Measurements from ENCODE around the gene SF3B3. TPM values are rescaled to one million over a fixed set of nuclear protein-coding genes. Genes with fewer than 3 reads are reported as not detected.

Gene SF3B3
- total and polyA plus RNA-seq, 2 donors (not counting 1 experiment from before 2014, with no cell fraction given) = 67.1 to 266 TPM

DNA sequence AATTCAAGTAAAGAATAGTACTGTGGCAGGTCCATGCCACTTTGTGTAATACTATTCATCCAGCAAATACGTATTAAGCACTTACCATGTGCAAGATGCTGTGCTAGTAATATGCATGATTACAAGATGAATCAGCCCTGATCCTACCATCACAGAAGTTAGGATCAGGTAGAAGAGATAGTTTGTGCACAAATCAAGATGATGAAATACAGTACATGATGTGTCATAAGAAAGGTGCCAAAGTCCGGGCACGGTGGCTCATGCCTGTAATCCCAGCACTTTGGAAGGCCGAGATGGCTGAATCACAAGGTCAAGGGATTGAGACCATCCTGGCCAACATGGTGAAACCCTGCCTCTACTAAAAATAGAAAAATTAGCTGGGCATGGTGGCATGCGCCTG lies 11.2 kb upstream of the SF3B3 start:
- TF ChIP-seq, protein P1, sequence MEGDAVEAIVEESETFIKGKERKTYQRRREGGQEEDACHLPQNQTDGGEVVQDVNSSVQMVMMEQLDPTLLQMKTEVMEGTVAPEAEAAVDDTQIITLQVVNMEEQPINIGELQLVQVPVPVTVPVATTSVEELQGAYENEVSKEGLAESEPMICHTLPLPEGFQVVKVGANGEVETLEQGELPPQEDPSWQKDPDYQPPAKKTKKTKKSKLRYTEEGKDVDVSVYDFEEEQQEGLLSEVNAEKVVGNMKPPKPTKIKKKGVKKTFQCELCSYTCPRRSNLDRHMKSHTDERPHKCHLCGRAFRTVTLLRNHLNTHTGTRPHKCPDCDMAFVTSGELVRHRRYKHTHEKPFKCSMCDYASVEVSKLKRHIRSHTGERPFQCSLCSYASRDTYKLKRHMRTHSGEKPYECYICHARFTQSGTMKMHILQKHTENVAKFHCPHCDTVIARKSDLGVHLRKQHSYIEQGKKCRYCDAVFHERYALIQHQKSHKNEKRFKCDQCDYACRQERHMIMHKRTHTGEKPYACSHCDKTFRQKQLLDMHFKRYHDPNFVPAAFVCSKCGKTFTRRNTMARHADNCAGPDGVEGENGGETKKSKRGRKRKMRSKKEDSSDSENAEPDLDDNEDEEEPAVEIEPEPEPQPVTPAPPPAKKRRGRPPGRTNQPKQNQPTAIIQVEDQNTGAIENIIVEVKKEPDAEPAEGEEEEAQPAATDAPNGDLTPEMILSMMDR (IDR thresholded peaks at IDR 0.05) = no peak
- TF ChIP-seq EZH2 (IDR thresholded peaks at IDR 0.05; ENCODE audit: borderline replicate concordance, insufficient read depth, low read depth, low read length, poor library complexity, severe bottlenecking) = no peak
- no peak for DNase-seq
- 100% methylated on average over 4 of the region's 5 CpGs for WGBS (ENCODE audit: insufficient coverage)
- H3K4me3 Mint-ChIP-seq = no peak overlapping the region
- no peaks in the 10 kb centered on the region for H3K9me3 Mint-ChIP-seq (ENCODE audit: insufficient read depth)
- no peak overlapping the region for H3K4me2 ChIP-seq (replicated peaks; ENCODE audit: low read depth, low read length, poor library complexity, severe bottlenecking)
- POLR2A ChIA-PET = no interaction called here
- no peaks in the 10 kb centered on the region for H3K27me3 ChIP-seq (replicated peaks in 1 of 4; ENCODE audit: control extremely low read depth in 1 of 4, control insufficient read depth in 3 of 4, insufficient read depth in 4 of 4, low read length in 3 of 4)
- peaks cover 8 to 77% of the 10 kb centered on the region in 2 experiments for H3K36me3 ChIP-seq (replicated peaks in 1 of 2; ENCODE audit: control extremely low read depth in 1 of 2, control insufficient read depth in 1 of 2, extremely low read depth in 1 of 2, insufficient read depth in 2 of 2, low read length in 1 of 2)
- CTCF ChIA-PET = no interaction called here
- no peaks in the 10 kb centered on the region for H3K27me3 Mint-ChIP-seq
- no peak overlapping the region for H3K9ac ChIP-seq (ENCODE audit: low read length)
- intact Hi-C loops (cut with micrococcal nuclease) = no loop called here
- H4K20me1 ChIP-seq (ENCODE audit: control insufficient read depth, insufficient read depth, low read length, poor library complexity, severe bottlenecking) = no peaks in the 10 kb centered on the region
- ATAC-seq (ENCODE audit: low read depth) = no peak
- no peaks in the 10 kb centered on the region for H3K79me2 ChIP-seq (ENCODE audit: control insufficient read depth, insufficient read depth, low read length)
- H3K27ac ChIP-seq (ENCODE audit: low read length in 2 of 2) = no peak overlapping the region
- peaks cover 7% of the 10 kb centered on the region for H3K4me1 Mint-ChIP-seq
- no peak overlapping the region for H2AFZ ChIP-seq (ENCODE audit: insufficient read depth, low read depth, low read length, poor library complexity, severe bottlenecking)
- no peak overlapping the region for H3K4me3 ChIP-seq (ENCODE audit: control extremely low read depth in 1 of 5, extremely low read depth in 1 of 5, insufficient read depth in 1 of 5, low read depth in 2 of 5, low read length in 4 of 5)
- H3K4me1 ChIP-seq (ENCODE audit: control insufficient read depth in 2 of 2, insufficient read depth in 2 of 2, low read length in 2 of 2) = peaks cover 3 to 5% of the 10 kb centered on the region in 2 donors
- no peak overlapping the region for H3K27ac Mint-ChIP-seq
- no peaks in the 10 kb centered on the region for H3K9me3 ChIP-seq (ENCODE audit: control extremely low read depth in 1 of 3, control insufficient read depth in 2 of 3, insufficient read depth in 1 of 3, low read length in 2 of 3)

DNA sequence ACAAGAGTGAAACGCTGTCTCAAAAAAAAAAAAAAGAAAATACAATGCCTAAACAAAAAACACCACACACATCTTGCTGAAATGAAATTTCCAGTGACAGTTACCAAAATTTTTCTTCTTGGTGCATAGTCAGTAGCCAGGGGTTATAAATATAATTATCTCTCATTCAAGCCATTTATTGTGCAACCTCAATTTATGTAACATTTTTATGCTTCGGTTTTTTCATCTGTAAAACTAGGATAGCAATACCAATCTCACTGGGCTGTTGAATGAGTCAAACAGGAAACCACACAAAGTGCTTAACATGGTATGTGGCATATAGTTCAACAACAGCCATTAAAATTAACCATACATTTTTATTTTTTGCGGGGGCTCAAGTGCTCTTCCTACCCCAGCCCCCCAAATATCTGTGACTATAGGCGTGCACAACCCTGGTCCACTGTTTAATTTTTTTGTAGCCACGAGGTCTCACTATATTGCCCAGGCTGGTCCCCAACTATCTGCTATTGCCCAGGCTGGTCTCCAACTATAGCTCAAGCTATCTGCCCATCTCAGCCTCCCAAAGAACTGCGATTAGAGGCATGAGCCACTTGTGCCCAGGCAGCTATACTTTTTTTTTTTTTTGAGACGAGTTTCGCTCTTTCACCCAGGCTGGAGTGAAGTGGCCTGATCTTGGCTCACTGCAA lies 2.9 kb upstream of the SF3B3 start:
- peaks cover 28% of the 10 kb centered on the region for H3K4me1 Mint-ChIP-seq
- intact Hi-C loops (cut with micrococcal nuclease) = loop anchor here (5.0 to 10.0 kb wide), 3 partner anchors 68 to 1484 kb away; partner anchors contain the start of genes AARS1, DHODH, FCSK and PKD1L3
- DNase-seq (no peak), ATAC-seq (ENCODE audit: low read depth) (no peak)
- Histone ChIP-seq H2AFZ (ENCODE audit: insufficient read depth, low read depth, low read length, poor library complexity, severe bottlenecking) (no peak overlapping the region), H4K20me1 (ENCODE audit: control insufficient read depth, insufficient read depth, low read length, poor library complexity, severe bottlenecking) (no peaks in the 10 kb centered on the region), H3K36me3 (replicated peaks in 1 of 2; ENCODE audit: control extremely low read depth in 1 of 2, control insufficient read depth in 1 of 2, extremely low read depth in 1 of 2, insufficient read depth in 2 of 2, low read length in 1 of 2) (peaks cover 4 to 26% of the 10 kb centered on the region in 2 experiments), H3K4me3 (ENCODE audit: control extremely low read depth in 1 of 5, extremely low read depth in 1 of 5, insufficient read depth in 1 of 5, low read depth in 2 of 5, low read length in 4 of 5) (no peak overlapping the region), H3K9ac (ENCODE audit: low read length) (no peak overlapping the region), H3K27me3 (replicated peaks in 1 of 4; ENCODE audit: control extremely low read depth in 1 of 4, control insufficient read depth in 3 of 4, insufficient read depth in 4 of 4, low read length in 3 of 4) (no peaks in the 10 kb centered on the region), H3K9me3 (ENCODE audit: control extremely low read depth in 1 of 3, control insufficient read depth in 2 of 3, insufficient read depth in 1 of 3, low read length in 2 of 3) (no peaks in the 10 kb centered on the region), H3K27ac (ENCODE audit: low read length in 2 of 2) (no peak overlapping the region), H3K4me2 (replicated peaks; ENCODE audit: low read depth, low read length, poor library complexity, severe bottlenecking) (no peak overlapping the region), H3K79me2 (ENCODE audit: control insufficient read depth, insufficient read depth, low read length) (peaks cover 58% of the 10 kb centered on the region), H3K4me1 (ENCODE audit: control insufficient read depth in 2 of 2, insufficient read depth in 2 of 2, low read length in 2 of 2) (peaks cover 17 to 23% of the 10 kb centered on the region in 2 donors)
- no peaks in the 10 kb centered on the region for H3K9me3 Mint-ChIP-seq (ENCODE audit: insufficient read depth)
- H3K4me3 Mint-ChIP-seq = peak overlapping the region; percentile 2
- H3K27ac Mint-ChIP-seq = no peak overlapping the region
- no peaks in the 10 kb centered on the region for H3K27me3 Mint-ChIP-seq
- WGBS (ENCODE audit: insufficient coverage) = 40% methylated on average over 6 of the region's 8 CpGs
- CTCF ChIA-PET = no interaction called here
- POLR2A ChIA-PET = interaction anchor here (0.6 to 0.8 kb wide), 2 partner anchors 75 to 174 kb away, joined by 6 to 10 read pairs; partner anchors contain the start of gene DDX19A
- no peak for TF ChIP-seq EZH2 (IDR thresholded peaks at IDR 0.05; ENCODE audit: borderline replicate concordance, insufficient read depth, low read depth, low read length, poor library complexity, severe bottlenecking)
- TF ChIP-seq, protein P1 (IDR thresholded peaks at IDR 0.05) = no peak
